ENCODE data around the gene BEND3. TPM values are rescaled to one million over a fixed set of nuclear protein-coding genes. Genes with fewer than 3 reads are reported as not detected.

The BEND3 gene
- total RNA-seq, 1 donor from 2014 or later: 2.8 TPM

DNA sequence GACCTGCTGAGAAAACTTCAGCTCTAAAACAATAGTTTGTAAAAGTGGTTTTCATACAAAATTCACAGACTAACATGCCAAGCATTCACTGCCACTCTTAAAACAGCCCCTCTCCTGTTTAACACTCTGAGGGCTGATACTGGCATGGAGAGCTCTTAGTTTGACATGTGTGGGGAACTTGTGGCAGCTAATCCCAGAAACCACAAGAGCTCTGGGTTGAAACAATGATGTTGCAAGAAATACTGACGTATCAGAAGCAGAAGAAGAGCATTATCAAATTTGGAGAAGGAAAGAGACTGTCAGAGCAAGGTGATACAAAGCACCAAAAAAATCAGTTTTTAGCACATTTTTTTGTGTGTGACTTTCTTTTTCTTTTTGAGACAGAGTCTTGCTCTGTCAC, 5.1 kb downstream of the BEND3 start:
- no peak overlapping the region for H3K4me3 ChIP-seq (ENCODE audit: low read depth, low read length)
- TF ChIP-seq, protein P1, sequence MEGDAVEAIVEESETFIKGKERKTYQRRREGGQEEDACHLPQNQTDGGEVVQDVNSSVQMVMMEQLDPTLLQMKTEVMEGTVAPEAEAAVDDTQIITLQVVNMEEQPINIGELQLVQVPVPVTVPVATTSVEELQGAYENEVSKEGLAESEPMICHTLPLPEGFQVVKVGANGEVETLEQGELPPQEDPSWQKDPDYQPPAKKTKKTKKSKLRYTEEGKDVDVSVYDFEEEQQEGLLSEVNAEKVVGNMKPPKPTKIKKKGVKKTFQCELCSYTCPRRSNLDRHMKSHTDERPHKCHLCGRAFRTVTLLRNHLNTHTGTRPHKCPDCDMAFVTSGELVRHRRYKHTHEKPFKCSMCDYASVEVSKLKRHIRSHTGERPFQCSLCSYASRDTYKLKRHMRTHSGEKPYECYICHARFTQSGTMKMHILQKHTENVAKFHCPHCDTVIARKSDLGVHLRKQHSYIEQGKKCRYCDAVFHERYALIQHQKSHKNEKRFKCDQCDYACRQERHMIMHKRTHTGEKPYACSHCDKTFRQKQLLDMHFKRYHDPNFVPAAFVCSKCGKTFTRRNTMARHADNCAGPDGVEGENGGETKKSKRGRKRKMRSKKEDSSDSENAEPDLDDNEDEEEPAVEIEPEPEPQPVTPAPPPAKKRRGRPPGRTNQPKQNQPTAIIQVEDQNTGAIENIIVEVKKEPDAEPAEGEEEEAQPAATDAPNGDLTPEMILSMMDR (conservative IDR thresholded peaks at IDR 0.05; ENCODE audit: low read depth, low read length): no peak
- DNase-seq (ENCODE audit: low read depth): no peak

DNA sequence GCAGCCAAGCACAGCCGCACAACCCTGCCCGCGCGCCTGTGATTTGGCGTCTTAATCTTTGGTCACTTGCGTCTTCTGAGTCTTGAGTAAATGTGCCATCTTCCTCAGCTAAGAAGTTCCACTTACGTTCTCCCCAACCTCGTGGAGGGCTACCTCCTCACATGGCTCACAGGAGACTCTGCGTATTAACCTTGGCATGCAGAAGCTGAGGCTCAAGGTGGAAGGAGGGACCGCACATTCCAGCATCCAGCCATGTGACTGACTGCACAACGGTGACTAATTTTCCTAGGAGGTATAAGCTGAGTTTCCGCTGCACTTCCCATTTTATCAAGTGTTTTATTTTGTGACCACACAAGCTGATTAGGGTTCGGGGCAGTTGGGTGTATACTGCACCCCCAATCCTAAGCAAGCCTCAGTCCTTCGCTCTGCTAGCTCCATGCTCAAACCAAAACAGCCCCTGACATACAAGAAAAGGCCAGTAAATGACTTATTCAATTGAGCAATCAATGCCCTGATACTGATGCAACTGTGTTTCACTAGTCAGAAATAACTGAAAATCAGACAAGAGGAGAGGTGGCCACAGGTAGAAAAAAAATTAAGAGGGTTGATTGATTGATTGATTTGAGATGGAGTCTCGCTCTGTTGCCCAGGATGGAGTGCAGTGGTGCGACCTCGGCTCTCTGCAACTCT, 7.0 kb downstream of the BEND3 start:
- H3K4me3 ChIP-seq (ENCODE audit: low read depth, low read length): no peak overlapping the region
- DNase-seq (ENCODE audit: low read depth): peak; percentile 20
- TF ChIP-seq, protein P1 (conservative IDR thresholded peaks at IDR 0.05; ENCODE audit: low read depth, low read length): no peak

DNA sequence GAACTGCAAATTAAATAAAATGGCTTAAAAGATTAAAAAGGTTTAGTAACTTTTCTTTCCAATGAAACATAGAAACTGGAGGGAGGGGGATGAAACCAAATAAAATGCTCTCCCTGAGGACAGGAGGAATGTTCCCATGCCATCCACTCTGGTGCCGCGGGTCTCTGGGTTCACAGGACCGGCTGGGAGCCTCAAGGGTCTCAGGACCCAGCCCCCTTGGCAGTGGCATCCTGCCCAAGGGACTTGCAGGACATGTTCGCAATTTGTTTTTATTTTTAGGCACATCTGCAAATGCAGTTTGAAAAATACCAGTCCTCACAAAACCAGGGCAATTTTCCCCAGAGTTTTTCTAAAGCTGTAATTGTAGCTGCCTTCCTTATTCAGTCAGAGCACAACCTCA, 7.5 kb downstream of the BEND3 start:
- no peak overlapping the region for H3K4me3 ChIP-seq (ENCODE audit: low read depth, low read length)
- no peak for DNase-seq (ENCODE audit: low read depth)
- TF ChIP-seq, protein P1 (conservative IDR thresholded peaks at IDR 0.05; ENCODE audit: low read depth, low read length): no peak

DNA sequence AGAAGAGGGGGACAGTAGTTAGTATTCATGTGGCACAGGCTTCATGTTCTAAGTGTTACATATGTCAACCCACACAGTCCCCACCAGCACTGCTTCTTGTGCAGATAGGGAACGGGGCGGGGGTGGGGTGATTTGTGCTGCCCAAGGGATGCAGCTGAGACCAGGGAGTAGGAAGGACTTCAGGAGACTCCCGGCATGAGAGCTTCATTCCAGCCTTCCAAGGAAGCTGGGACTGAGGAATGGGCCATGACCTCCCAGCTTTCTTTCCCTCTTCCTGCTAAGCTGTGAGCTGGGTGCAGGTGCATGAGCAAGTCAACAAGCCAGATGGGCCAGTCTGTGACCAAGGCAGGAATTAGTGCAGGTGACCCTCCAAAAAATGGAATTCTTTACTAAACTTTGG, 9.2 kb downstream of the BEND3 start:
- no peak for DNase-seq (ENCODE audit: low read depth)
- TF ChIP-seq, protein P1 (conservative IDR thresholded peaks at IDR 0.05; ENCODE audit: low read depth, low read length): no peak
- H3K4me3 ChIP-seq (ENCODE audit: low read depth, low read length): no peak overlapping the region

DNA sequence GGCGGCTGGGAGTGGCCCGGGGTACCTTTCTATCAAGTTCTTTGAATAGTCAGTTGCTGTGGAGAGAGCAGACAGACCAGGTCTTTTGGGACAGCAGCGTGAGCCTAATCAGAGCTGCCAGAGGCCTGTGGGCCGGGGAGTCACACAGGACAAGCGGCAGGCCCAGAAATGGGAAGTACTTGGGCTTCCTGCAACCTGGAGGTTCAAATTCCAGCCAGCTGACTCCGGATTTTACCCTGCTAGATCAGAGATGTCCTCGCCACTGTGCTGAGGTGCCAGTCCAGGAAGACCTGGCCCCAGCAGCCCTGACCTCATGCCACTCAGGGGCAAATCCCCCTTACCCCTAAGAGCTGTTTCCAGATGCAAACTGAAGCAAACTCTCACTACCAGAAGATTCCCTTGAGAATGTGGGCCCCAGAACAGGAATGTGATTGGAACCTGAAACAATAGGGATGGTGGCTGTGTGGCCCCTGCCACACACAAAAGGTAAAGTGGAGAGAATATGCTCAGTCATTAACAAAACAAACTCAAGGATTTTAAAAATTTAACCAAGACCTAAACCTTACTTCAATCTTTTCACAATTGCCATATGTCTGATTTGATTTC, 9.7 kb downstream of the BEND3 start:
- no peak for DNase-seq (ENCODE audit: low read depth)
- TF ChIP-seq, protein P1 (conservative IDR thresholded peaks at IDR 0.05; ENCODE audit: low read depth, low read length): no peak

DNA sequence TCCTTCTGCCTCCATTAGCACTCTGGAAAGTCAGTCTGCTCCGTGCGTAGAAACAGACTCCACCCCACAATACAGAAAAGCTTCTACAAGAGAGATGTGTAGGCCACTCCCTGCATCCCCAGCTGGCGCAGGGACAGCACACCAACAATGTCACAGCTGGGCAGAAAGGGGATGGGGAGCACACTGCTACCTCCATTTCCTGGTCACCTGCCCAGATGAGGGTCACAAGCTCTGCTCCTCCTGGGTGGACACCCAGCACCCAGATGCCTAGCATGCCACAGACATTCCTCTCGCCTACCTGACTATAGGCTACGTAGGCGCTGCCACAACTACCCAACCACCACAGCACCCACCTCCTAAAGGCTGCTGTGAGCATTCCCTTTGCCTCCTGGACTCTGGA, 12.2 kb downstream of the BEND3 start:
- no peak overlapping the region for H3K4me3 ChIP-seq (ENCODE audit: low read depth, low read length)
- TF ChIP-seq, protein P1 (conservative IDR thresholded peaks at IDR 0.05; ENCODE audit: low read depth, low read length): no peak
- DNase-seq (ENCODE audit: low read depth): no peak

More for the DNA sequence above, 9.7 kb downstream of the BEND3 start:
- no peak overlapping the region for H3K4me3 ChIP-seq (ENCODE audit: low read depth, low read length)

DNA sequence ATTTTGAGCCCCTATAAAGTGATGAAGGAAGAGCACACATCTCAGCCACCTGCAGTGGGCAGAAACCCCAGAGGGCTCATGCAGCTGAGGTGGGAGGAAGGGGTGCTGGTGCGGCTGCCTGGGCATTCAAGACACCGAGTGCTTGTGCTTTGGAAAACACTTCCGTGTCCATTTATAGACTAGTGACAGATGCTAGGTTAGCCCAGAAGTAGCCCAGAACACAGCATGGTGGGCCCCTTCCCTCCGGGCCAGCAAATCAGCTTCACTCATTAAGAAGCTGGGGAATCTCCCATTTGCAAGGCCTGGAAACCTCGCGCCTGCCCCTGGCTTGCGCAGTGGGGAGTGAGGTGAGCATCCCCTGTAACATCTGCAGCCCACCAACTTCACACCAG, 12.9 kb downstream of the BEND3 start:
- no peak overlapping the region for H3K4me3 ChIP-seq (ENCODE audit: low read depth, low read length)
- no peak for DNase-seq (ENCODE audit: low read depth)
- TF ChIP-seq, protein P1 (conservative IDR thresholded peaks at IDR 0.05; ENCODE audit: low read depth, low read length): no peak
